Lower leg skin (tissue), 4 donors: ENCODE measurements around the gene HMGN3. TPM values are rescaled to one million over a fixed set of nuclear protein-coding genes. Genes with fewer than 3 reads are reported as not detected.
"Not testable (repeated sequence)": the region's sequence is repeated elsewhere in the genome, so short reads cannot be mapped to it uniquely, and the experiment has no call there.

Experiments
- DNase-seq, 2 donors: peaks; one replicate each; pipeline ENCODE4 v3.0.0-alpha.2; 2019; ENCODE audit warnings: low spot score in 2 of 2
- H3K4me3 ChIP-seq: fragments of 200-600 bp; sonication (generic); 2 replicates; pipeline ENCODE4 v1.5.1; 2017; ENCODE audit warnings: mild to moderate bottlenecking, low read depth; ENCODE audit not compliant: poor library complexity, severe bottlenecking
- CTCF ChIP-seq, 3 donors: fragments of 450-650 bp; IDR thresholded peaks; one replicate each; pipeline ENCODE4 v1.5.1; 2016; ENCODE audit warnings: antibody characterized with exemption in 3 of 3, mild to moderate bottlenecking in 3 of 3, moderate library complexity in 2 of 3
- POLR2A ChIP-seq, 2 donors: fragments of 450-650 bp; IDR thresholded peaks; one replicate each; pipeline ENCODE4 v1.6.1; 2016 to 2017; ENCODE audit warnings: antibody characterized with exemption in 2 of 2, mild to moderate bottlenecking in 1 of 2, moderate library complexity in 1 of 2
- WGBS, 2 donors: methylation state at CpG; one replicate each; pipeline ENCODE4 v1.1.5; 2018; 5-methylcytosine and 5-hydroxymethylcytosine counted together
- intact Hi-C: fragments of 100-400 bp; cut with DNase I; formaldehyde crosslinking; loops from one replicate; pipeline ENCODE4 v1.15.0; 2023; ENCODE audit warnings: low total_unique reads
- total RNA-seq, 4 donors: library from RNA; depleted of rRNA; stranded (reverse); fragments of >200 nt; gene quantifications; one replicate each; pipeline ENCODE4 v1.1.0, GENCODE V29; 2016

The HMGN3 gene
- total RNA-seq, 4 donors from 2014 or later: 10.8 to 38.3 (median 21.4) TPM

GRCh38 chr6:79263359-79263758, 28.9 kb upstream of the HMGN3 start:
- intact Hi-C loops: no loop called here
- TF ChIP-seq CTCF (IDR thresholded peaks at IDR 0.05) (no peak), POLR2A (IDR thresholded peaks at IDR 0.05) (no peak)
- H3K4me3 ChIP-seq: no peak overlapping the region
- DNase-seq: no peak

GRCh38 chr6:79261666-79262065, 27.2 kb upstream of the HMGN3 start:
- DNase-seq: no peak
- intact Hi-C loops: no loop called here
- WGBS, 2 donors: 73 to 77% methylated on average over 5 of the region's 5 CpGs

GRCh38 chr6:79260772-79261171, 26.3 kb upstream of the HMGN3 start:
- TF ChIP-seq CTCF (IDR thresholded peaks at IDR 0.05): no peak
- TF ChIP-seq POLR2A (IDR thresholded peaks at IDR 0.05): no peak
- no peak overlapping the region for H3K4me3 ChIP-seq
- DNase-seq: no peak
- 90 to 98% methylated on average over 2 of the region's 2 CpGs for WGBS, 2 donors
- intact Hi-C loops: no loop called here

More at GRCh38 chr6:79261666-79262065, 27.2 kb upstream of the HMGN3 start:
- no peak overlapping the region for H3K4me3 ChIP-seq
- TF ChIP-seq CTCF (IDR thresholded peaks at IDR 0.05) (no peak), POLR2A (IDR thresholded peaks at IDR 0.05) (no peak)

- intact Hi-C loops: no loop called here
- no peak overlapping the region for H3K4me3 ChIP-seq
- TF ChIP-seq POLR2A (IDR thresholded peaks at IDR 0.05) (no peak), CTCF (IDR thresholded peaks at IDR 0.05) (no peak)
- 56 to 69% methylated on average over 5 of the region's 5 CpGs for WGBS, 2 donors
- no peak for DNase-seq
These were observed 23.1 kb upstream of the HMGN3 start for GRCh38 chr6:79257381-79258205.

GRCh38 chr6:79256770-79257169, 22.3 kb upstream of the HMGN3 start:
- DNase-seq, H3K4me3 ChIP-seq, intact Hi-C loops: not testable (repeated sequence)
- 82 to 86% methylated on average over 10 of the region's 10 CpGs for WGBS, 2 donors

GRCh38 chr6:79255086-79255485, 20.6 kb upstream of the HMGN3 start:
- WGBS, 2 donors: 95 to 98% methylated on average over 3 of the region's 3 CpGs
- DNase-seq, H3K4me3 ChIP-seq, intact Hi-C loops: not testable (repeated sequence)

GRCh38 chr6:79250559-79250958, 16.1 kb upstream of the HMGN3 start:
- intact Hi-C loops: no loop called here
- 95 to 97% methylated on average over 2 of the region's 2 CpGs for WGBS, 2 donors
- TF ChIP-seq POLR2A (IDR thresholded peaks at IDR 0.05): no peak

More at GRCh38 chr6:79250559-79250958, 16.1 kb upstream of the HMGN3 start:
- no peak overlapping the region for H3K4me3 ChIP-seq
- DNase-seq: no peak
